ENCODE data around the gene EPB41L5.

DNA sequence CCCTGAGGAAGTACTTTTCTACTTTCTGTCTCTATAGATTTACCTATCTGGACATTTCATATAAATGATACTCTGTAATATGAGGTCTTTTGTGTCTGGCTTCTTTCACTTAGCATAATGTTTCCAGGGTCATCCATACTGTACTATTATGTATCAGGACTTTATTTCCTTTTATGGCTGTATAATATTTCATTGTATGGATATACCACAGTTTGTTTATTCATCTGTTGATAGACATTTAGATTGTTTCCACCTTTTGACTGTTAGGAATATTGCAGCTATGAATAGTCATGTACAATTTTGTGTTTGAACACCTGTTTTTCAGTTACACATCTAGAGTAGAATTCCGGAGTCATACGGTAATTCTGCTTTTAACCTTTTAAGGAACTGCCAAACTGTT lies 136.5 kb downstream of the EPB41L5 start:
- TF ChIP-seq, protein P1, sequence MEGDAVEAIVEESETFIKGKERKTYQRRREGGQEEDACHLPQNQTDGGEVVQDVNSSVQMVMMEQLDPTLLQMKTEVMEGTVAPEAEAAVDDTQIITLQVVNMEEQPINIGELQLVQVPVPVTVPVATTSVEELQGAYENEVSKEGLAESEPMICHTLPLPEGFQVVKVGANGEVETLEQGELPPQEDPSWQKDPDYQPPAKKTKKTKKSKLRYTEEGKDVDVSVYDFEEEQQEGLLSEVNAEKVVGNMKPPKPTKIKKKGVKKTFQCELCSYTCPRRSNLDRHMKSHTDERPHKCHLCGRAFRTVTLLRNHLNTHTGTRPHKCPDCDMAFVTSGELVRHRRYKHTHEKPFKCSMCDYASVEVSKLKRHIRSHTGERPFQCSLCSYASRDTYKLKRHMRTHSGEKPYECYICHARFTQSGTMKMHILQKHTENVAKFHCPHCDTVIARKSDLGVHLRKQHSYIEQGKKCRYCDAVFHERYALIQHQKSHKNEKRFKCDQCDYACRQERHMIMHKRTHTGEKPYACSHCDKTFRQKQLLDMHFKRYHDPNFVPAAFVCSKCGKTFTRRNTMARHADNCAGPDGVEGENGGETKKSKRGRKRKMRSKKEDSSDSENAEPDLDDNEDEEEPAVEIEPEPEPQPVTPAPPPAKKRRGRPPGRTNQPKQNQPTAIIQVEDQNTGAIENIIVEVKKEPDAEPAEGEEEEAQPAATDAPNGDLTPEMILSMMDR (IDR thresholded peaks at IDR 0.05), result no peak
- TF ChIP-seq POLR2A (IDR thresholded peaks at IDR 0.05), result no peak

Measured in breast epithelium (tissue), 3 donors.